Body of pancreas (tissue), 4 donors: Measurements from ENCODE around the gene NFATC2.

Experiments
- CTCF ChIP-seq, 7 experiments: fragments of 450-650 bp in 4 of 7; fragments of 200-600 bp in 3 of 7; sonication (generic) in 3 of 7; IDR thresholded peaks; one replicate each; pipeline ENCODE4 v1.5.1; 2016 to 2019; ENCODE audit warnings: antibody characterized with exemption in 7 of 7
- POLR2A ChIP-seq, 3 donors: fragments of 450-650 bp; IDR thresholded peaks; one replicate each; pipeline ENCODE4 v1.6.1; 2016; ENCODE audit warnings: antibody characterized with exemption in 3 of 3, mild to moderate bottlenecking in 2 of 3

- TF ChIP-seq CTCF (IDR thresholded peaks at IDR 0.05) (no peak), POLR2A (IDR thresholded peaks at IDR 0.05) (no peak)
Observed at GRCh38 chr20:51444467-51444866, 98.1 kb downstream of the NFATC2 start.
